ENCODE data around the gene SLC12A3. TPM values are rescaled to one million over a fixed set of nuclear protein-coding genes. Genes with fewer than 3 reads are reported as not detected.

The SLC12A3 gene
- total RNA-seq, 2 experiments from 2014 or later: not detected

- Mint-ChIP-seq H3K4me3 (no peak overlapping the region), H3K36me3 (ENCODE audit: low read depth) (no peaks in the 10 kb centered on the region)
- CTCF ChIA-PET: interaction anchor here (0.6 to 12.9 kb wide), 4 partner anchors 19 to 93 kb away, joined by 3 to 200 read pairs (median 4); no protein-coding TSS in a partner anchor
Measured at GRCh38 chr16:56871172-56871593, 6.2 kb downstream of the SLC12A3 start.

DNA sequence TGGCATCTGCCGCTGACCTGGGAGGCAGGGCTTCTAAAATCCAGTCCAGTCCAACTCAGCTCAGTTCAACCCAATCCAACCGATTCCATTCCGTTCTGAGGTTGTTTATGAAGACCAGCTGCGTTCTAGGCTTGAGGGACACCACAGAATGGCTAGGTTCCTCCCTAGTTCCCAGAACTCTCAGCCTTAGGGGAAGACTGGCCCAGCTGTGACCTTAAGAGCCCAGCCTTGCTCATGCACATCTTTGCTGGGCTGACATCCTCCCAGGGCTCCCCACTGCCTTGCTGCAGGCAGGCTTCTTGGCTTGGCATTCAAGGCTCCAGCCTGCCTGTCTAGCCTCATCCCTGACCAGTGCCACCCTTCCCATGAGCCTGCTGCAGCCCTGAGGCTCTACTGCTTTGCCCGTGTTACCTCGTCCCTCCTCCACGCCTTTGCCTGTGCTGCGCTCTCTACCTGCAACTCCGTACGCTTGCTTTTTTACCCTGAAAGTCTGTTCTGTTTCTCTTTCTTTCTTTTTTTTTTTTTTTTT is 7.9 kb downstream of the SLC12A3 start:
- Mint-ChIP-seq H3K9me3 (no peaks in the 10 kb centered on the region), H3K4me3 (no peak overlapping the region), H3K36me3 (ENCODE audit: low read depth) (no peaks in the 10 kb centered on the region), H3K4me1 (ENCODE audit: low read depth) (peaks cover 8% of the 10 kb centered on the region), H3K27ac (no peak overlapping the region), H3K27me3 (ENCODE audit: low read depth) (no peaks in the 10 kb centered on the region)
- CTCF ChIA-PET: interaction anchor here (0.9 to 12.9 kb wide), 2 partner anchors 8 to 78 kb away, joined by 3 to 200 read pairs; partner anchors contain the start of gene SLC12A3
- no peak for DNase-seq
- intact Hi-C loops (cut with micrococcal nuclease): no loop called here

More at GRCh38 chr16:56871172-56871593, 6.2 kb downstream of the SLC12A3 start:
- peak; percentile 55 for DNase-seq
- Mint-ChIP-seq H3K27ac (no peak overlapping the region), H3K4me1 (ENCODE audit: low read depth) (peaks cover 11% of the 10 kb centered on the region), H3K27me3 (ENCODE audit: low read depth) (no peaks in the 10 kb centered on the region), H3K9me3 (no peaks in the 10 kb centered on the region)
- intact Hi-C loops (cut with micrococcal nuclease): loop anchor here (1.0 kb wide), 1 partner anchor 74 kb away; no protein-coding TSS in a partner anchor

- Mint-ChIP-seq H3K36me3 (ENCODE audit: low read depth) (no peaks in the 10 kb centered on the region), H3K9me3 (no peaks in the 10 kb centered on the region), H3K27me3 (ENCODE audit: low read depth) (no peaks in the 10 kb centered on the region), H3K4me3 (no peak overlapping the region), H3K4me1 (ENCODE audit: low read depth) (peaks cover 8% of the 10 kb centered on the region), H3K27ac (no peak overlapping the region)
- CTCF ChIA-PET: interaction anchor here (1.0 to 1.3 kb wide), 2 partner anchors 12 to 41 kb away, joined by 3 to 4 read pairs; no protein-coding TSS in a partner anchor
- intact Hi-C loops (cut with micrococcal nuclease): no loop called here
- DNase-seq: no peak
Measured at GRCh38 chr16:56874800-56875199, 9.8 kb downstream of the SLC12A3 start.

DNA sequence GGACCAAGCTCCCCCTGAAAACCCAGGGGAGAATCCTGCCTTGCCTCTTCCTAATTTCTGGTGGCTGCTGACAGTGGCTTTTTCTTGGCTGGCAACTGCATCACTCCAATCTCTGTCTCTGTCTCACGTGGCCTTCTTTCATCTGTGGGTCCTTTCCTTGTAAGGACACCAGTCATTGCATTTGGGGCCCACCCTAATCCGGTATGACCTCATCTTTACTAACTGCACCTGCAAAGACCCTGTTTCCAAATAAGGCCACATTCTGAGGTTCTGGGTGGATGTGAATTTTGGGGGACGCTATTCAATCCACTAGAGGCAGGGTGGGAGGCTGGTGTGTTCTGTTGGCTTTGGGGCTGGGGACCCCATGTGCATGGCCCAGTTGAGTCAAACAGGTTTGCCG is 11.0 kb downstream of the SLC12A3 start:
- CTCF ChIA-PET: interaction anchor here (0.6 to 1.5 kb wide), 3 partner anchors 17 to 292 kb away, joined by 4 to 5 read pairs (median 4); no protein-coding TSS in a partner anchor
- H3K36me3 Mint-ChIP-seq (ENCODE audit: low read depth): no peaks in the 10 kb centered on the region
- intact Hi-C loops (cut with micrococcal nuclease): no loop called here
- no peaks in the 10 kb centered on the region for H3K27me3 Mint-ChIP-seq (ENCODE audit: low read depth)
- no peak for DNase-seq
- H3K9me3 Mint-ChIP-seq: no peaks in the 10 kb centered on the region
- no peak overlapping the region for H3K27ac Mint-ChIP-seq
- H3K4me3 Mint-ChIP-seq: no peak overlapping the region
- peaks cover 4% of the 10 kb centered on the region for H3K4me1 Mint-ChIP-seq (ENCODE audit: low read depth)

DNA sequence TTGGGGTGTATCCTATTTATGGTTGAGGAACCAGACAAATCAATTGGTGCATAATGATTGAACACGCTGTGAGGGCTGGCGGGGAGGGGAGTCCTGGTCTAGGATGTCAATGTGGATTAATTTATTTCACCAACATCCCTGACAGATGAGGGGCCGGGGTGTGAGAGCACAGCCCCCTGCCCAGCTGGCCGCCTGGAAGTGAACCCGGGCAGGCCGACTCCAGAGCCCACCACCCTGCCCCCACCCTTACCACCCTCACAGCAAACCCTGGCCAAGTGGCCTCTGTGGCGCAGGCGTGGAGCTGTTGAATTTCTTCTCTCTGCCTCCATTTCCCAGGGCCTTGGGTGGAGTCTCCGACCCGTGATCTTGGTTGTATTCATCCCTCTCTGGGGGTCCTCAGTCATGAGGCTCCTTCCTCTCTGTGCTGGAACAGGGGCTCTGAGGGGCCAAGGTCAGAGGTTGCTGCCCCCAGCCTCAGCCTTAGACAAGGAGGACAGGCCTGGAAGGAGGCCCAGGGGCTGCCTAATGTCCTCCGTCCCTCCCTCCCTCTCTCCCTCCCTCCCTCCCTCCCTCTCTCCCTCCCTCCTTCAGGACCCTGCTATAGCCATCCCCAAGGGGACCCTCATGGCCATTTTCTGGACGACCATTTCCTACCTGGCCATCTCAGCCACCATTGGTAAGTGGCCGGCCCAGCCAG is 12.6 kb downstream of the SLC12A3 start:
- H3K27me3 Mint-ChIP-seq (ENCODE audit: low read depth): no peaks in the 10 kb centered on the region
- CTCF ChIA-PET: no interaction called here
- intact Hi-C loops (cut with micrococcal nuclease): no loop called here
- no peak overlapping the region for H3K4me3 Mint-ChIP-seq
- no peaks in the 10 kb centered on the region for H3K4me1 Mint-ChIP-seq (ENCODE audit: low read depth)
- H3K9me3 Mint-ChIP-seq: no peaks in the 10 kb centered on the region
- DNase-seq: no peak
- no peak overlapping the region for H3K27ac Mint-ChIP-seq
- H3K36me3 Mint-ChIP-seq (ENCODE audit: low read depth): no peaks in the 10 kb centered on the region

DNA sequence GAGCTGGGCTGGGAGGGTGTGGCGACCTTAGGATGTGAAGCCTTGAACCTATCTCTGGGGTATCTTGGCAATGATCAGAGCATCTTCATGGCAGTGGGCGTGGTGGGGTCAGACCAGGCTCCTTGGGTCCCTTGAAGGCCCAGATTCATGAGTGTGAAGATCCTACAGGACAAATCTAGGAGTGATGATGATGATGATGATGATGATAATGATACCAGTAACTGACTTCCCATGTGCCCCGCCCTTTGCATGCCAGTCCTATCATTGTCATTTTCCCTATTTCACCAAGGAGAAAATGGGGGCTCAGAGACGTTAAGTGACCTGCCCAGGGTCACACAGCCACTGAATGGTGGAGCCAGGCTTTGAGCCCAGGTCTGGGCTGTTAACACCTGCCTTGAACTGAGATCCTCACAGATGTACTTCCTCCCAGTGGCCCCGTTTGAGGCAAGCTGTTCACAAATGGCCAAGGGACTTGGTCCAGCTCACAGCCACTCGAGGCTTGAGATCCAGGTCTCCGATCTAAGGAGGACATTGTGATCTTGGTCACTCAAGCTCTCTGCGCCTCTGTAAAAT is 13.4 kb downstream of the SLC12A3 start:
- Mint-ChIP-seq H3K36me3 (ENCODE audit: low read depth) (no peaks in the 10 kb centered on the region), H3K27me3 (ENCODE audit: low read depth) (no peaks in the 10 kb centered on the region), H3K4me1 (ENCODE audit: low read depth) (no peaks in the 10 kb centered on the region), H3K9me3 (no peaks in the 10 kb centered on the region), H3K4me3 (no peak overlapping the region), H3K27ac (no peak overlapping the region)
- intact Hi-C loops (cut with micrococcal nuclease): no loop called here
- no peak for DNase-seq
- CTCF ChIA-PET: interaction anchor here (1.0 kb wide), 1 partner anchor 11 kb away, joined by 6 read pairs; no protein-coding TSS in a partner anchor

DNA sequence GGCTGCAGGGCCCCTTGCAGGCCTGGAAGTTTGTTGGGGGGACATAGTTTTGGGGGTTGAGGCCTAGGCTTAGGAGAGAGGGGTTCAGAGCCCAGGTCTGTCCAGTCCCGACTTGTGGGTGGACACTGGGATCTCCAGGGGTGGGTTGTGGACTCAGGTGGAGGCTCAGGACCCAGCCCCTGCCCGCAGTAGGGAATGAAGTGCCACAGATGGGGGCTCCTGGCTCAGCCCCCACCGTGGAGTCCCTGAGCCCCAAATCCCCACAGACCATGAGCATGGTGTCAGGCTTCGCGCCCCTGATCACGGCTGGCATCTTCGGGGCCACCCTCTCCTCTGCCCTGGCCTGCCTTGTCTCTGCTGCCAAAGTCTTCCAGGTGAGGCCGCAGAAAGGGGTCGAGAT is 14.3 kb downstream of the SLC12A3 start:
- Mint-ChIP-seq H3K4me1 (ENCODE audit: low read depth) (no peaks in the 10 kb centered on the region), H3K9me3 (no peaks in the 10 kb centered on the region), H3K4me3 (no peak overlapping the region), H3K27ac (no peak overlapping the region), H3K36me3 (ENCODE audit: low read depth) (no peaks in the 10 kb centered on the region), H3K27me3 (ENCODE audit: low read depth) (no peaks in the 10 kb centered on the region)
- intact Hi-C loops (cut with micrococcal nuclease): no loop called here
- no peak for DNase-seq
- CTCF ChIA-PET: no interaction called here

- no peaks in the 10 kb centered on the region for H3K36me3 Mint-ChIP-seq (ENCODE audit: low read depth)
- DNase-seq: no peak
- no peak overlapping the region for H3K4me3 Mint-ChIP-seq
- CTCF ChIA-PET: interaction anchor here (1.1 kb wide), 1 partner anchor 11 kb away, joined by 4 read pairs; no protein-coding TSS in a partner anchor
- no peaks in the 10 kb centered on the region for H3K4me1 Mint-ChIP-seq (ENCODE audit: low read depth)
- no peaks in the 10 kb centered on the region for H3K27me3 Mint-ChIP-seq (ENCODE audit: low read depth)
- no peaks in the 10 kb centered on the region for H3K9me3 Mint-ChIP-seq
- no peak overlapping the region for H3K27ac Mint-ChIP-seq
- intact Hi-C loops (cut with micrococcal nuclease): no loop called here
Measured at GRCh38 chr16:56880176-56880575, 15.2 kb downstream of the SLC12A3 start.

DNA sequence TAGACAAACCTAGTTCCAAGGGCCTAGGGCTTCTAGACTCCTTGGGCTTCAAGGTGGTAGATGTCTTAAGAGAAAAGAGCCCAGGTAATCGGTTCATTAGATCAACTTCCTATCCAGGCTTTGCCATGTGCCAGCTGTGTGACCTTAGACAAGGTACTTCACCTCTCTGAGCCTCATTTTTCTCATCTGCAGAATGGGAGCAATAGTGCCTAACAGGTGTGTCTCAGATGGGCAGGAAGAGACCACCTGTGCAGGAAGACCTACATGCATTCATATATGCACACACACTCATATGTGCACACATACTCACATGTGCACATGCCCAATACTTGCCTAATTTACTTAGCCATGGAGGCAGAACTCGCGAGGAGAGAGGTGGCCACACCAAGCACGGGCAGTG is 15.7 kb downstream of the SLC12A3 start:
- no peaks in the 10 kb centered on the region for H3K36me3 Mint-ChIP-seq (ENCODE audit: low read depth)
- no peaks in the 10 kb centered on the region for H3K4me1 Mint-ChIP-seq (ENCODE audit: low read depth)
- no peak for DNase-seq
- CTCF ChIA-PET: interaction anchor here (1.1 kb wide), 1 partner anchor 11 kb away, joined by 4 read pairs; no protein-coding TSS in a partner anchor
- intact Hi-C loops (cut with micrococcal nuclease): no loop called here
- H3K9me3 Mint-ChIP-seq: no peaks in the 10 kb centered on the region
- H3K27me3 Mint-ChIP-seq (ENCODE audit: low read depth): no peaks in the 10 kb centered on the region
- H3K27ac Mint-ChIP-seq: no peak overlapping the region
- no peak overlapping the region for H3K4me3 Mint-ChIP-seq

DNA sequence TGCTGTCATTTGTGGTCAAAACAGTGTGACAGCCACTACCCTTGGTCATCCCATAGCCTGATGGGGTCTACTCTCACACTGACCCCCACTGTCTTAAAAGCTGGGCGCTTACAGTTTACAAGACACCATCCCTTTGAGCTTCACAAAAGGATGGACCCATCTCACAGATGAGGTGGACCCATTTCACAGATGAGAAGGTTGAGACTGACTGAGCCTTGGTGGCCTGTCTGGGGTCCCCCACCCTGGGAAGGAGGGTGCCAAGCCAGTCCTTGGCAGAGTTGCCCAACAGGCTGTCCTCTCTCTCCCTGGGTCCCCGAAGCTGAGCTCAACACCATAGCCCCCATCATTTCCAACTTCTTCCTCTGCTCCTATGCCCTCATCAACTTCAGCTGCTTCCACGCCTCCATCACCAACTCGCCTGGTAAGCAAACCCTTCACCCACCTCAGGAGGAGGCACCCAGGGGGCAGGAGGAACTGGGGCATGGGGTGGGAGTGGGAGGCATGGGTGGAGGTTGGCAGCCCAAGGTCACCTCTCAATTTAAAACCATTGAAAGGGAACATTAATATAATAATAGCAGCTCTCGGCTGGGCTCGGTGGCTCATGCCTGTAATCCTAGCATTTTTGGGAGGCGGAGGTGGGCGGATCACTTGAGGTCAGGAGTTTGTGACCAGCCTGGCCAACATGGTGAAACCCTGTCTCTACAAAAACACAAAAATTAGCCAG is 17.2 kb downstream of the SLC12A3 start:
- no peaks in the 10 kb centered on the region for H3K27me3 Mint-ChIP-seq (ENCODE audit: low read depth)
- DNase-seq: no peak
- intact Hi-C loops (cut with micrococcal nuclease): no loop called here
- no peaks in the 10 kb centered on the region for H3K4me1 Mint-ChIP-seq (ENCODE audit: low read depth)
- H3K9me3 Mint-ChIP-seq: no peaks in the 10 kb centered on the region
- CTCF ChIA-PET: interaction anchor here (0.9 to 1.0 kb wide), 2 partner anchors 15 to 82 kb away, joined by 3 to 5 read pairs; no protein-coding TSS in a partner anchor
- H3K27ac Mint-ChIP-seq: no peak overlapping the region
- no peak overlapping the region for H3K4me3 Mint-ChIP-seq
- no peaks in the 10 kb centered on the region for H3K36me3 Mint-ChIP-seq (ENCODE audit: low read depth)

DNA sequence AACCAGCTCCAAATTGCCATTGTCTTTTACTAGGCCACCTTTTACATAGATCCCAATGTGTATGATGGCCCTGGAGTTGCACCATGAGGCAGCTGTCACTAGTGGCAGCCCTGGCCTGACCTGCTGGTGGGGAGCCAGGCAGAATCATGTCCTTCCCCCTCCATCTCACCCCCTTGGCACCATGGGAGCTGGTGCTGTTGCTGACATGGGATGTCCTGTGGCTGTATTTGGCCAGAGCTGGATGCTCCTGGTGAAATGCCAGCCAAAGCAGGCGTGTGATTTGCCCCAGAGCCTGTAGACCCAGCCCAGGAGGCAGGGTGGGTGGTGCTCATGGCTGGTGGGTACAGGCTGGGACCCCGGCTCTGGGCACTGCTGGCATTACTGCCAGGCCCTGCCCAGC is 18.6 kb downstream of the SLC12A3 start:
- Mint-ChIP-seq H3K27ac (no peak overlapping the region), H3K36me3 (ENCODE audit: low read depth) (no peaks in the 10 kb centered on the region), H3K27me3 (ENCODE audit: low read depth) (no peaks in the 10 kb centered on the region), H3K4me1 (ENCODE audit: low read depth) (no peaks in the 10 kb centered on the region), H3K9me3 (no peaks in the 10 kb centered on the region), H3K4me3 (no peak overlapping the region)
- intact Hi-C loops (cut with micrococcal nuclease): no loop called here
- DNase-seq: no peak
- CTCF ChIA-PET: interaction anchor here (0.7 kb wide), 1 partner anchor 94 kb away, joined by 3 read pairs; no protein-coding TSS in a partner anchor

DNA sequence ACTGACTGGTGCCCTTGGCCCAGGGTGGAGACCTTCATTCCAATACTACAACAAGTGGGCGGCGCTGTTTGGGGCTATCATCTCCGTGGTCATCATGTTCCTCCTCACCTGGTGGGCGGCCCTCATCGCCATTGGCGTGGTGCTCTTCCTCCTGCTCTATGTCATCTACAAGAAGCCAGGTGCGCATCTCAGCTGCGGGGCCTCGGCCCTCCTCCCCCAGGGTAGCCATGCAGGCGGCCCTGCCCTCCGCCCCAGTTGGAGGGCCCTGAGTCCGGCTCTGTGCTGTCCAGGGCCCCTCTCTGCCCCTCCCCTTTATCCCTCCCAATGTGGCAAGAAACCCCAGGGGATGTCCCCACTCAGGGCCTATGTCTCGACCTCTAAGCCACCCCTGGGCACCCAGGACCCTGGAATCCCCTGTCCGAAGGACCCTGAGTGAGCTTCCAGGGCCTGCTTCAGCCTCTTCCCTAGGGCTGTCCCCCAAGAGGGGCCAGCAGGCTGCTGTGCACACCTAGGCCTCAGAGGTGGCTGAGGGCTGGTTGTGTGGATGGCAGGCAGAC is 19.1 kb downstream of the SLC12A3 start:
- Mint-ChIP-seq H3K9me3 (no peaks in the 10 kb centered on the region), H3K27ac (no peak overlapping the region), H3K4me1 (ENCODE audit: low read depth) (no peaks in the 10 kb centered on the region), H3K4me3 (no peak overlapping the region), H3K36me3 (ENCODE audit: low read depth) (no peaks in the 10 kb centered on the region), H3K27me3 (ENCODE audit: low read depth) (no peaks in the 10 kb centered on the region)
- CTCF ChIA-PET: interaction anchor here (0.9 kb wide), 1 partner anchor 17 kb away, joined by 3 read pairs; no protein-coding TSS in a partner anchor
- DNase-seq: no peak
- intact Hi-C loops (cut with micrococcal nuclease): no loop called here

All from activated naive CD4-positive, alpha-beta T cell treated with anti-CD3 and anti-CD28 coated beads for 36 hours (primary cell).